Stimulated activated naive CD4-positive, alpha-beta T cell (primary cell): Measurements from ENCODE around the gene ZNF425.
A peak's percentile ranks its signal among the peaks of the same experiment; 100 is the strongest.
"Not testable (repeated sequence)": the region's sequence is repeated elsewhere in the genome, so short reads cannot be mapped to it uniquely, and the experiment has no call there.

Source experiments
- DNase-seq, 6 experiments: peaks; one replicate each; lab custom pipeline; 2025; lab: John Stamatoyannopoulos, UW

The ZNF425 gene, protein sequence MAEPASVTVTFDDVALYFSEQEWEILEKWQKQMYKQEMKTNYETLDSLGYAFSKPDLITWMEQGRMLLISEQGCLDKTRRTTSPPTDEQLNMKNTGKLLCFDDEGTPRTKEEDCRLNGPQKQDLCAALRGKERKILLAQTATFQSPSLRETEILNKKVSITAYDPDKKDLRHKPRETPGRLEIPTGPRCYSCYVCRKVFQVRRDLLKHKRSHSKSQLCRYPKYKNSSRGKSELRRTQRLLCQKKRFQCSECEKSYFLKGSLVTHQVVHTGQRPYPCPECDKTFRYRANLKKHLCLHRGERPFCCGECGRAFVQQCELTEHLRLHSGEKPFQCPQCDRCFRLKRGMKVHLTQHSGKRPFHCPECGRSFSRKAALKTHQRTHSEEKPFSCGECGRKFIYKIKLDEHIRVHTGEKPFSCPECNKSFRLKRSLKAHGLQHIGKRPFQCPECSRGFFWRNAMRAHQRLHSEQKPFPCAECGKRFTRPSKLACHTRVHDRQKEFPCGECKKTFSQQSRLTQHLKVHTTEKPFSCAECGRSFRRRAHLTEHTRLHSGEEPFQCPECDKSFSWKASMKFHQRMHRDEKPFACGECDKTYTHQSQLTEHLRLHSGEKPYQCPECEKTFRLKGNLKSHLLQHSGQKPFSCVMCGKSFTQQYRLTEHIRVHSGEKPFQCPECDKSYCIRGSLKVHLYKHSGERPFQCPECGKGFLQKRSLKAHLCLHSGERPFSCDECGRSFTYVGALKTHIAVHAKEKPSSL

DNA sequence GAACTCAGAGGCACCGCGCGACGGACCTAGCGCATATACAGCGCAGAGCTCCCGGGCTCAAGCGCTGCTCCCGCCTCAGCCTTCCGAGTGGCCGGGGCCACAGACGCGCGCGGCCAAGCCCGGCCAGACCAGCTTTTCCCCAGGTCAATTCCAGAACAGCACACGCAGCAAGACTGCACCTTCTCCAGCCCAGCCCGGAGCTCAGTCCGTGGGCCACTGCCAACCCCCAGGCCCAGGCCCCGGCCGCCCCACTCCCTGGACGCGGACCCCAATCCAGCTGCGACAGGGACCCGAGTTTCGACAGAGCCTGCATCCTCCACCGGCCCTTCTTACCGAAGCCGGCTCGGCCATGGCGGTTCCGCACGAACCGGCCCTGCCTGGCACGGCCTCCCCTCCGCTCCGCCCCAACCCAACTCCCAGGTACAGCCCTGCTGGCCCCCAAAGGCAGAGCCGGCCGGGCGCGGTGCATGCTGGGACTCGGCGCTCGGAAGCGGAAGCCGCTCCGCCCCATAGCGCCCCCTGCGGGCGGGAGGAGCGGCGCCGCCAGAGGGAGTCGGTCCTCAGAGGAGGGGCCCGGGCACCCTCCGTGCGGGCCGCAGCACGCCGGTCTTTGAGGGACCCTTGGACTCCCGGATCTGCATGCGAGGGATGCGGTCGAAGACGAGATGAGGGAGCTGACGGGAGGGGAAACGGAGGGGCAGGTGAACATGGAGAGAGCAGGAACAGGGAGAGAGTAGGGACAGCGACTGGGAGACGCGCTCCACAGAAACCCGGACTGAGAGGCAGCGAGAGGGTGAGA lies at the start of gene ZNF425:
TSS of gene ZNF425 (minus strand) at position 462 of the 799 bp plus-strand sequence. CDS start at position 351, 111 bp downstream.
- DNase-seq: peak; percentile 81 to 92 (median 89)

DNA sequence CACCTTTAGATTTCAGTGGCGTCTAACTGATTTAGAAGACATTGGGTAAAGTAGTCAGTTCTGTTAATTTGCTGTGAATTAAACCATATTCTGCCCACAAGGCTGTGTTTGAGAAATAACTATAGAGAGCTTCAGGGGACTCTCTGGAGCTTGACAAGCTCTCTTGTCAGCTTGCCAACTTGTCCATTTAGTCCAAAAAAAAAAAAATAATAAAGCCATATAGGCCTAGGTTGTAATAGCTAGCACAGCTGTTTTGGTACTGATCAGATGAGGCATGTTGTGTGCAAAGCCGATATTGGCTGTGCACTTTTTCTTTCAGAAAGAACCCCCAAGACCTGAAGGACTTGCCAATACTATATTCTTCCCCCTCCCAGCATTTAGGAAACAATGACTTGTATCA lies 49.0 kb upstream of the ZNF425 start:
- DNase-seq: no peak

DNA sequence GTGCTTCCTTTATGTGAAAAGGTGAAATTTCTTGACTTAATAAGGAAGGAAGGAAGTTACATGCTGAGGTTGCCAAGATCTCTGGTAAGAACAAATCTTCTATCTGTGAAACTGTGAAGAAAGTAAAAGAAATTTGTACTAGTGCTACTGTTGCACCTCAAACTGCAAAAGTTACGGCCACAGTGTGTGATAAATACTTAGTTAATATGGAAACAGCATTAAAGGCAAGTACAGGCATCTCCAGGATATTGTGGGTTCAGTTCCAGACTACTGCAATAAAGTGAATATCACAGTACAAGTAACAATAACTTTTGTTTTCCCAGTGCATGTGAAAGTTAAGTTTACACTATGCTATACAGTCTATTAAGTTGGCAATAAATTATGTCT lies 46.4 kb upstream of the ZNF425 start:
- DNase-seq: no peak

DNA sequence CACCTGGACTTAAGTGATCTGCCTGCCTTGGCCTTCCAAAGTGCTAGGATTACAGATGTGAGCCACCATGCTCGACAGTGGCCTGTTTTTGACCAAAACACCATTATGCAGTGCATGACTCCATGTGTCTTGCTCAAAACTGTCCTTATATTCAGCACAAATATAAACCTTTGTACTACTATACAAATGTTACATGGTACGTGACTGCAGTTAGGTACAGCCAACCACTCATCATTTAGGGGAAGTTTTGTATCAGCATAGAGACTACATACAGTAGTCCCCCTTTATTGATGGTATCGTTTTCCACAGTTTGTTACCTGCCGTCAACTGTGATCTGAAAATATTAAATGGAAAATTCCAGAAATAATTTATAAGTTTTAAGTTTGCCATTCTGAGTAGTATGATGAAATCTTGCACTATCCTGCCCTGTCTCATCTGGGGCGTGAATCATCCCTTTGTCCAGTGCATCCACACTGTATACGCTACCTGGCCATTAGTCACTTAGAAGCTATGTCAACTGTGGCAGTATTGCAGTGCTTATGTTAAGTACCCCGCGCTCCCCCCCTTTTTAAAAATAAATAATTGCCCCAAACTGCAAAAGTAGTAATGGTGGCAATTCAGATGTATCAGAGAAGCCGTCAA lies 45.9 kb upstream of the ZNF425 start:
- DNase-seq: no peak

DNA sequence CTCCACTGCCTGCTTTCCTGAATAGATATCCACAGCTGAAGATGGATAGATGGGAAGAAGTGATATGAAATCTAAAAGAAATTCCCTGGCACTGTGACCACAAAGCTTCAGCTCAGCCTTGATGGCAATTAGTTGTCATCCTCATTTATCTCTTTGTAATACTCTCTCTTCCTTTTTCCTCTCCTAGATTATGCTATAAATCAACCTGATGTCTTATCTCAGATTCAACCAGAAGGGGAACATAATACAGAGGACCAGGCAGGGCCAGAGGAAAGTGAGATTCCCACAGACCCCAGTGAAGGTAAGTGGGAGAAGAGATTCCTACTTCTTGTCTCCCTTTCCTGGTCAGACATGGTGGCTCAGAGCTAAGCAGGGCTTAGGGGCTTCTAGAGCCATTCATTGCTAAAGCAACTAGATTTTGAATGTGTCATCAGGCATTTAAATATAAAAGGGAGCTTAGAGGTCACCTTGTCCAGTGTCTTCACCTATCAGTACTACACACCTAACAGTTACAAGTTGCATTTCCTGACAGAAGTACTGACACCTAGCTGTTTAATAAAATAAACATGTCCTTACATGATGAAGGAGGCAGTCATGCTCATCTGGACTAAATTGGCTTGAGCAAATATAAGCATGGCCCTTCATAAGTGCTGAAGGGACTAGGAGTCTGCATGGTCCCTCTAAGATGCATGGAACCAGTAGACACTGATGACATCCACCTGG lies 40.7 kb upstream of the ZNF425 start:
- no peak for DNase-seq

DNA sequence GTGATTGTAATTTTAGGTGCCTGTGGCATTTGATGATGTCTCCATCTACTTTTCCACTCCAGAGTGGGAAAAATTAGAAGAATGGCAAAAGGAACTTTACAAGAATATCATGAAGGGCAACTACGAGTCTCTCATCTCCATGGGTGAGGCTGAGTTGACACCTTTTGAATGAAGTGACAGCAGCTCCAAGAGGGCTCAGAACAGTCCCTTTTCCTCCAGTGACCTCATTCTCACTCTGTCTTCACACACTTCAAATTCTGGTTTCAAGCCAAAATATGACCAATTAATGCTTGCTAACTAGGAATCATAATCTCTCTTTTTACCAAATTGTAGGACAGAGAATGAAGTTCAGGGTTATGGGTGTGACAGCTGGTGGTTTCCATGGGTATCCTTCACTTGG lies 40.0 kb upstream of the ZNF425 start:
- DNase-seq: no peak

DNA sequence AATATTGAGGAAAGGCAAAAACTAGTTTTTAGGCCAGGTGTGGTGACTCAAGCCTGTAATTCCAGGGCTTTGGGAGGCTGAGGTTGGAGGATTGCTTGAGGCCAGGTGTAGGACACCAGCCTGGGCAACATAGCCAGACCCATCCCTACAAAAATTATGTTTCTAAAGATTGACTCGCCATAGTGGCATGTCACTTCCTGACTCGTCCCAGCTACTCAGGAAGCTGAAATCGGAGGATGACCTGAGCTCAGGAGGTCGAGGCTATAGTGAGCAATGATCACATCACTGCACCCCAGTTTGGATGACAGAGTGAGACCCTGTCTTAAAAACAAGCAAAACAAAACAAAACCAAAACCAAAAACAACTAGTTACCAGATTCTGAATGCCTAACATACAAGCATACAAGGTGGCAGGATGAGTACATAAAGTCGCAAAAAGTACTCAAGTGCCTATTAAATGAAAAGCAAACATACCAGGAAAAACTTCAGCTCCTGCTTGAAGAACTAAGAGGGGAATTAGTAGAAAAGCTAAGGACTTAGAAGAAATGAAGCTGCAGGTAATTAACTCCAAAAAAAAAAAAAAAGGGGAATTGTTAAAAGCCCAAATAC lies 35.2 kb upstream of the ZNF425 start:
- no peak for DNase-seq

DNA sequence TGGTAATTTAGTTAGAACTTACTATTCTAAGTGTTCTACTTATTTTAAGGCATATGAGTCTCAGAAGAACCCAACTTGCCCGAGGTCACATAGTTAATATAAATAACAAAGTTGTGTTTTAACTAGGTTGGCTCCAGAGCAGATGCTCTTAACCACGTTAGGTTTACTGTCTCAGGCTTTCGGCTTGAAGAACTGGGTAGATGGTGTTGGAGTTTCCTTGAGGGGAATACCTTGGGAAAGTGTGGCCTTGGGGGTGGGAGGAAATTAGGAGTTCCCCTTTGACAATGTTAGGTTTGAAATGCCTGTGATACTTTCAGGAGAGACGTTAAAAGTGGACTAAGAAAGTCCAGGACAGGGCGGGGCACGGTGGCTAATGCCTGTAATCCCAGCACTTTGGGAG lies 30.8 kb upstream of the ZNF425 start:
- DNase-seq: no peak

DNA sequence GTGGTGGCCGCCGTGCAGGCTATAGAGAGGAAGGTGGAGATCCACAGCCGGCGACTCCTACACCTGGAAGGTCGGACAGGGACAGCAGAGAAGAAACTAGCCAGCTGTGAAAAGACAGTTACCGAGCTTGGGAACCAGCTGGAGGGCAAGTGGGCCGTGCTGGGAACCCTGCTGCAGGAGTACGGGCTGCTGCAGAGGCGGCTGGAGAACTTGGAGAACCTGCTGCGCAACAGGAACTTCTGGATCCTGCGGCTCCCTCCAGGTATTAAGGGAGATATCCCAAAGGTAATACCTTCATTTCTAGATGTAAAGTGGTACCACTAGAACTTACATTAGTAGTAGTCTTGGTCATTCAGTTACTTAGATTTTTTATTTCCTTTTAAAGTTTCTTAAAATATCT lies 27.9 kb upstream of the ZNF425 start:
- no peak for DNase-seq

DNA sequence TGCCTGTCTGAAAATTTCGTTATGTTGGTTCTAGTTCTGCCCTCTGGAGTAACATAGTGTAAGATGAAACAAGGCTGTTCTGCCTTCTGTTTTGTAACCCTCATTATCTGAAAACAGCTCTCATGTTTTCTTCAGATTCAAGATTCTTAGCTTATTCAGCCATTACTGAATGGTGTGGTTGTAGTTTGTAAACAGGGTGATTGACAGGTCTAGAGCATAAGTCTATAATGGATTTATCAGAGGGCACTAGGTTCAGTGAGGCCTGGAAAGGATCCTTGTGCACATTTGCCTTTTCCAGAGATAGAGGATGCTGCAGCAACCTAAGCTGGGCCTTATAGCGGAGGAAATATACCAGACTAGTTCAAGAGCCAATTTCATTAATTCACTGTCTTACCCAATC lies 27.2 kb upstream of the ZNF425 start:
- DNase-seq: no peak

DNA sequence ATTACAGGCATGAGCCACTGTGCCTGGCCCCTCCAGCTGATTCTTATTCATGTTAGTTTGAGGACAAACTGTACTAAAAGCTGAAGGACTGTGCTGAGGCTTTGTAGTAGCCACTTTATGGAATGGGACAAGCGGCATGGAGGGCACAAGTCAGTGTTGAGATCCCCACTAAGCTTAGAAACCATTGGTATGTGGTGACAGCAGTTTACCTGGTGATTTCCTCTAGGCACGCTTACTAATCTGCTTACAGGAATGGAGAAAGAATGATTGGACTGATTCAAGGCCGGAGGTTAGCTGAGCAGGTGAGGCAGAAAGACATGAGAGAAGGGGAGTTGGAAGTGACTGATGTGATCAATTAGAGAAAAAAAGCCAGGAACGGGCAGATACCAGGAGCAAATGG lies 24.9 kb upstream of the ZNF425 start:
- no peak for DNase-seq

DNA sequence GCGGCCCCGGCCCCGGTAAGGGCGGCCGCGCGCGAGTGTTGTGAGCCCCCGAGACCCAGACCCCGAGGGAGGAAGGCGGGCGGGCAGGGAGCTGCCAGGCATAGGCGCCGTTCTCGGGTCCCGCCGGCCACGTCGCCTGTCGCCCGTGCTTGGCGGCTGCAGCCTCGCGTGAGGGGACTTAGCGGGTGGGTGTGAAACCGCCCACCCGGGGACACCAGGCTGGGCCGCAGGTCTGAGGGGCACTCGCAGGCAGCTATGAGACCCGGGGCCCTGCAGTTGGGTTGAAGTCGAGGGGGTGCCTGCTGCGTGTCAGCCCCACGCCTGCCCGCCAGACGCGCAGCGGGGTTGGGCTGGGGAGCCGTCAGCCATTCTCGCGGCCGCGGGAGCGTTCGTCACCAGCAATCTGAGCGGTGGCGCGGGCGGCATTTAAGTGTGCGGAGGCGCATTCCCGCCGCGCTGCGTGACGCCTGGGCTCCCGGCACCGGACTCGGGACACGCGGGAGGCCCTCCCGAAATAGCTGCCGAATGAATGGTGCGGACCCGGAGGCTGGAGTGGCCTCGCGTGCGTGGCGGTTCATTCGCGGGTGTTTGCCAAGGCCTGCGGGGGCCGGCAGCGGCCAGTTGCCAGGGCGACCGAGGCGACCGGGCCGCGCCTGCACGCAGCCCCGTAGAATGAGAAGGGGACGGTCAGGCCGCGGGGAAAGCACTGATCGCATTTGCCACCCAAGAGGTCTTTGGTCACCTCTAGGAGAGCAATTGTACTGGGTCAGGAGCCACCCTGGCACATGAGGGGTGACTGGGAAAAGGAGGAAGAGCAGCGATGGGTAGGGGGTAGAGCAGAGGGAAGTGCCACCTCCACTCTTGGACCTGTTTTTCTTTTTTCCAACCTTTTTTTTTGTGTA lies 21.9 kb upstream of the ZNF425 start:
- peak; percentile 51 to 88 (median 72) for DNase-seq

DNA sequence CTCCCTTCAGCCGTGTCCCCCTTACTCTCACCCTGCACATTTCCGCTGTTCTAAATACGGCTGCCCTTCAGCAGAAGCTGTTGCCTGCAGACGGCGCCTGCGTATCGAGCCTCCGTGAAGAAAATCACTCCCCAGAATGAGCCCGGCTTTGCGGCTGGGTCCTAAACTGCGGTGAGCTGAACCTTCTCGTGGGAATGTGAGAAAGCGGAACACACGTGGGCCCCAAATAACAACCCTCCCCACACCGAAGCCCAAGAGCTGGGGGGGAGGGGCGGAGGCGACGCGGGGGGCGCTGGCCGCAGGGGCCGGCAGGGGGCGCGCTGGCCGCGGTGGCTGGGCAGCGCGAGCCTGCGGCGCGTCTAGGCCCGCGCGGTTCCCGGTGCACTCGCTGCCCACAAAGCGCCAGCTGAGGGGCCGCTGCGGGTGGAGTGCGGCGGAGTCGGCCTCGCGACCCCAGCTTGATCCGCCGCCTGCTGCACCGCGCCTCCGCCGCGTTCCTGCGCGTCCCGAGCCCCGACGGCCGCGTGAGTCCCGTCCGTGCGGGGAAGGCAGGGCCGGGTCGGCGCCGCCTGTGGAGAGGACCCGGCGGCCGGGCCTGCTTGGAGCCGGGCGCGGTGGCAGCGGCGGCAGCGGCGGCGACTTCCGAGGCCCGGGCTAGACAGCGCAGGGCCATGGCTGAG lies 21.1 kb upstream of the ZNF425 start, which contains the start of gene ZNF398:
TSS of gene ZNF398 (plus strand) at position 382 of the 680 bp plus-strand sequence. CDS start at position 672, 290 bp downstream.
- DNase-seq: peak; percentile 75 to 90 (median 79)

DNA sequence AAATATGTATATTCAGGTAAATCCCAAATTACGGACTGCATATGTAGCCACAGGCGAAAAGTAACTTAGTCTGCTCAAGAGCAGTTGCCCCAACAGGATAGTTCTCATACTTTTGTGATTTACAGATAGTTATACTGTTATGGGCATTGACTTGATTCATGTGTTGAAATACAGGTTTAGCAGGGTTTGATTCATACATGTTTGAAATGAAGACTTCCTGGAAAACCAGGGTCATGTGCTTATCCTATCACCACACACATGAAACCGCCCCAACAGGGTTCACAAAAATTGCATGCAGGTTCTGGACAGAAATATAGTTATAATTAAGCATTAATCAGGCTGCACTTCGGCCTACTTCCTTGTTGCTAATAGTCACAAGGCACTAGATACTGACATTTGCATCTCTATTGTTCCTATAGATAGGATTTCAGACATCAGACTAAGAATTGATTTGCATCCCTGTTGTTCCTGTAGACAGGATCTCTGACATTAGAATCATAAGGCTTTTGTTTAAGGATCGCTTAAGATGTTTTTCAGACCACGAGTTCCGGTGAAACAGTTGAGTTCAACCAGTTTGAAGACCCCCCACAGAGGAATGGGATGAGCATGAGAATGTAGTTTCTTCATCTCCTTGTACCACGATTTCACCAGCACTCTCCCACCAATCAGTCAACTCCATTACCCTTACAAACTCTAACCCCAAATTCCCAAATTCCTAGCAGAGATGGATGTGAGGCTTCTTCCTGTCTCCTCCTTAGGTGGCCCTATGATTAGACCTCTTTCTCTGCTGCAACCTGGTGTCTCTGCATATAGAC lies 19.1 kb upstream of the ZNF425 start:
- DNase-seq: no peak

DNA sequence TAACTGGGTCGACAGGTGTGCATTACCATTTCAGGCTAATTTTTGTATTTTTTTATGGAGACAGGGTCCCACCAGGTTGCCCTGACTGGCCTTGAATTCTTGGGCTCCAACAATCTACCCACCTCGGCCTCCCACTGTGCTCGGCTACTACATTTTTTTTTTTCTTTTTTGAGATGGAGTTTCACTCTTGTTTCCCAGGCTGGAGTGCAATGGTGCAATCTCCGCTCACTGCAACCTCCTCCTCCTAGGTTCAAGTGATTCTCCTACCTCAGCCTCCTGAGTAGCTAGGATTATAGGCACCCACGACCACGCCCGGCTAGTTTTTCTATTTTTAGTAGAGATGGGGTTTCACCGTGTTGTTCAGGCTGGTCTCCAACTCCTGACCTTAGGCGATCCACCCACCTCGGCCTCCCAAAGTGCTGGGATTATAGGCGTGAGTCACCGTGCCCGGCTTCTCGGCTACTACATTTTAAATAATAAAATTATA lies 18.4 kb upstream of the ZNF425 start:
- DNase-seq: not testable (repeated sequence)

DNA sequence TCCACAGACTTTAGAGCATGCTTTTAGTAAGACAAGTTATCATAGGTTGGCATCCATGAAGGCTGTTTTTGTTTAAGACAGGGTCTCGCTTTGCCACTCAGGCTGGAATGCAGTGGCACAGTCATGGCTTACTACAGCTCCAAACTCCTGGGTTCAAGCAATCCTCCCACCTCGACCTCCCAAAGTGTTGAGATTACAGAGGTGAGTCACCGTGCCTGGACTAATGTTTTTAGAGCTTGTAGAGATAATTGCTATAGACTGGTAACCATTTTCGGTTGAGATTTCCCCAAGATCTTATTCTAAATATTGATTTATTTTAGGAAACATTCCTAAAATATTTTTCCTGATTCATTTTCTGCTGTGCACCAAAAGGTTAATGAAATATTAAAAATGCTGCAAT lies 15.8 kb upstream of the ZNF425 start:
- DNase-seq: no peak

DNA sequence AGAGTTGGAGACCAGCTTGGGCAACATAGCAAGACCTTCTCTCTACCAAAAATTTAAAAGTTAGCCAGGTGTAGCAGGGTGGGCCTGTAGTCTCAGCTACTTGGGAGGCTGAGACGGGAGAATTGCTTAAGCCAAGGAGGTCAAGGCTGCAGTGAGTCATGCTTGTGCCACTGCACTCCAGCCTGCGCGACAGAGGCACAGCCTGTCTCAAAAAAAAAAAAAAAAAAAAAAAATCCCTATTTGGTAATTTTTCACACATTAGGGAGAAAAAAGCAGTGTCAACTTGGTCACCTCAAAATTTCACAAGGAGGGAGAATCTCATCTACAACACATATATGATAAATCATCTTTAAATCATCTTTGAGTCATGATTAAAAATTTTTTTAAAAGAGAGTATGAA lies 14.7 kb upstream of the ZNF425 start:
- DNase-seq: no peak

DNA sequence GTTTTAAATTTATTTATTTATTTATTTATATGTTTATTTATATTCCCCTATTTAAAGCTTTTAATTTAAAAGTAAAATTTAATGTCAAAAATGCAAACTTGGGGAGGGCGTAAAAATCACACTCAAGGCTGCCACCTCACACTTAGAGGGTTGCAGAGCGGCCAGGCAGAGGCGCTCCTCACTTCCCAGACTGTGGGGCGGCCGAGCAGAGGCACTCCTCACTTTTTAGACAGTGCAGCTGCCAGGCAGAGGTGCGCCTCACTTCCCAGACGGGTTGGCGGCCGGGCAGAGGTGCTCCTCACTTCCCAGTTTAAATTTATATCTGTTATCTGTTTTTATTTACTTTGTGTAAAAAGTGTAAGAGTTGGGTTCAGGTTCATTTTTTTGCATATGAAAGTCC lies 10.0 kb upstream of the ZNF425 start:
- no peak for DNase-seq
